HG03439 (cell line): ENCODE results near the gene WNT16.
"Not testable (repeated sequence)": the region's sequence is repeated elsewhere in the genome, so short reads cannot be mapped to it uniquely, and the experiment has no call there.

ENCODE experiments used
- ATAC-seq: cut with Tn5 transposase; IDR thresholded peaks from one replicate; pipeline ENCODE4 v1.9.1; 2021; ENCODE audit warnings: mild to moderate bottlenecking, moderate library complexity; ENCODE audit not compliant: unreplicated experiment

Gene WNT16, protein sequence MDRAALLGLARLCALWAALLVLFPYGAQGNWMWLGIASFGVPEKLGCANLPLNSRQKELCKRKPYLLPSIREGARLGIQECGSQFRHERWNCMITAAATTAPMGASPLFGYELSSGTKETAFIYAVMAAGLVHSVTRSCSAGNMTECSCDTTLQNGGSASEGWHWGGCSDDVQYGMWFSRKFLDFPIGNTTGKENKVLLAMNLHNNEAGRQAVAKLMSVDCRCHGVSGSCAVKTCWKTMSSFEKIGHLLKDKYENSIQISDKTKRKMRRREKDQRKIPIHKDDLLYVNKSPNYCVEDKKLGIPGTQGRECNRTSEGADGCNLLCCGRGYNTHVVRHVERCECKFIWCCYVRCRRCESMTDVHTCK

DNA sequence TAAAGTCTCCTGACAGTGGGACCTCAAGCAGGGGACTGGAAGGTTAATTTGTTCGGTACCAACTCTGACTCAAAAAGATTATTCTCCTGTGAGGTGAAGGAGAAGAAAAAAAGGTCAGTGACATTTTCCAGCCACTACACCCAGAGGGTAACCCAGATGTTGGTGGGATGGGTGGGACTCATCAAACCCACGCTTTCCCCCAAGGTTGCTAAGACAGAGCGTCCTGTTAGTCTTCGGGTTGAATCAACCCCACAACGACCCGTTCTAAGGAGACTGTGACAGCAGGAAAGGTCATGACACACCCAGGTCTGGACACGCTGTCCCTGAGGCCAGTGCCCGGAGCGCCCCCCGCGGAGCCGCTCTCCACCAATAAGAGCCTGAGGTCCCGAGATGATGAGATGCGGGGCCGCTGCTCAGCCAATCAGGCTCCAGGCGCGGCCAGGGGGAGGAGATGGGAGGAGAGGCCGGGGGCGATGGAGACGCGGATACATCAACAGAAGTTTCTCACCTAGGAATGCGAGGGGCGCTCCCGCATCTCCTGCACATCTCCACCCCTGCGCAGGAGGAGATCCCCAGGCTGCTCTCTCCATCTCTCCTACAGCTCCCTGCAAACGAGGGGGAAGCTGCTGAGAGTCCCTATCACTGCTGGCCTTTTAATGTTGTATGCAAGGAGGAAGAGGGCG lies at the start of gene WNT16:
Gene WNT16, plus strand, starts transcription at position 493 of the 683 bp plus-strand sequence. CDS start 293 bp downstream, outside the sequence.
- no peak for ATAC-seq

DNA sequence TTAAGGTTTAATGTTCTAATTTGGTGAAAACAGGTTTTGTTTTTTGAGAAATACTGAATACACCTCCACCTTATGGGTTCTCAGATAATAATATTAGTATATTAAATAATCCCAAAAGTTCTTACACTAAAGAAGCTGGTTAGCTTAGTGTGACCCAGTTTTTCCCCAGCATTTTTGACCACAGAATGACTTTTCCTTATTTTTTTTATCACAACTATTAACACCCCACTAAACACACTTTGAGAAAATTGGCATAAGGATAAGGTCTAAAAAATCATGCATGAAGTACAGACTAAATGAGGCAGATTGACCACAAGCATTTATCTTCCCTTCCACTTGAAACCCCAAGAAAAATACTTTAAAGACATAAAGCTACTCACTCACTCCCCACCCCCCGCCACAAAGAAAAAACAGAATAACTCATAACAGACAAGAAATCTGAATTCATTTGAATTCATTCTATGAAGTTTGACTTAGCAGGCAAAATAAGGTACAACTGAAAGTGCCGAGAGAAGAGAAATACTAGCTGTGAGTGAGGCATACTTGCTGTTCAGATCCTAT lies 49.7 kb upstream of the WNT16 start:
- no peak for ATAC-seq

DNA sequence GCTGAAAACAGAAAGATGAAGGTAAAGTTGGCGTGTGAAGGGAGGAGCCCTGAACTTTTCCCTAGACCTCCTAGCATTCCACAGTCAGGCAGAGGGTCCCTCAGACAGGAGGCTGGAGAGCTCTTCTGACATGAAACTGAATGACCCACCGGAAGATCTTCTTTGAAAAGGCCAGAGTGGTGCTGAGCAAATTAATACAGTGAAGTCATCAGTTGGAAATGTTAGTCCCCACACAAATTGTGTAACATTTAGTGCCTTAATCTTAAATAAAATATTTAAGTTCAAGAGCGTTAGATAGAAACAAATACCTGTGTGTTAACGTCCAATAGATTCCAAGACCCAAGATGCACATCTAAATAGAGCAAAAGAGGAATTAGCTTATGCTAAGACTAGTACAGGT lies 49.0 kb upstream of the WNT16 start:
- ATAC-seq, result no peak

DNA sequence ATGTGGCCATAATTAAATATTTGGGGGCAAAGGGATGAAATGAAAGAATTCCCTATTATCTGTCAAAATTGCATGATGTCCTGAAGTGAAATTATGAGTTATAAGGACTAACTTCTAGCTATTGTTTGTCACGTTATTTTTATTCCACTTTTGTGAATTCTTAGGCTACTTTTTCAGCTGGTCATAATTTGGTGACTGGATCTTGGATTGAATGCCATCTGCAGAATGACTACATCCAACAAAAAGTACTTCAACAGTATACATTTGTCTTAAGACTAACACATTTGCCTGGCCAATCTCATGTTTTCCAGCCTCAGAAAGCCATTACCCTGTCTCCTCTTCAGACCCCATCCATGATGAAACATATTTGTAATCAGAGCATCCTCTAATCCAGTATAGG lies 48.1 kb upstream of the WNT16 start:
- no peak for ATAC-seq

DNA sequence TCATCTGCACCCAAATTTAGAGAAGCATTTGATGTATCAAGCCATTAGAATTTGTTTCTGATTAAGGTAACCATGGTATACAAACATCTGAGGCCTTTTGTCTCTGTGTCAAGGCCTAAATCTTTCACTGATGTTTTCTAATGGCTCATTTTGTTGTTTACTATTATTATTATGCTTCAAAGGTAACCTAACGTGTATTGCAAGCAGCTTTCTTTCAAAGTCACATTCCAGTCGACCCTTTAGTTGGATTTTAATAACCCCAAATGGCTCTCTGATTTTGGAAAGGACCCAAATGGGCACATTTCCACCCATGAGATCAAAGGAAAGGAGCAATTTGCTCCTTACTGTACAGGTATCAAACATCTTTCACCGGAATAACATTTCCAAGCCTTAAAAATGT lies 46.7 kb upstream of the WNT16 start:
- ATAC-seq, result no peak

DNA sequence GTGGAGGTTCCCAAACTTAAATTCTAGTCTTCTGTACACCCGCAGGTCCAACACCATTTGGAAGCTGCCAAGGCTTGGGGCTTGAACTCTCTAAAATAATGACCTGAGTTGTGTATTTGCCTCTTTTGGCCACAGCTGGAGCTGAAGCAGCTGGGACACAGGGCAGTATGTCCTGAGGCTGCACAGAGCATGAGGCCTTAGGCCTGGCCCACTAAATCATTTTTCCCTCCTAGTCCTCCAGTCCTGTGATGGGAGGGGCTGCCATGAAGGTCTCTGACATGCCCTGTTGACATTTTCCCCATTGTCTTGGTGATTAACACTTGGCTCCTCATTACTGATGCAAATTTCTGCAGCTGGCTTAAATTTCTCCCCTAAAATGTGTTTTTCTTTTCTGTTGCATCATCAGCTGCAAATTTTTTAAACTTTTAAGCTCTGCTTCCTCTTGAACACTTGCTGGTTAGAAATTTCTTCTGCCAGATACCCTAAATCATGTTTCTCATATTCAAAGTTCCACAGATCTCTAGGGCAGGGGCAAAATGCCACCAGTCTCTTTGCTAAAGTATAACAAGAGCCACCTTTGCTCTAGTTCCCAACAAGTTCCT lies 43.6 kb upstream of the WNT16 start:
- no peak for ATAC-seq

DNA sequence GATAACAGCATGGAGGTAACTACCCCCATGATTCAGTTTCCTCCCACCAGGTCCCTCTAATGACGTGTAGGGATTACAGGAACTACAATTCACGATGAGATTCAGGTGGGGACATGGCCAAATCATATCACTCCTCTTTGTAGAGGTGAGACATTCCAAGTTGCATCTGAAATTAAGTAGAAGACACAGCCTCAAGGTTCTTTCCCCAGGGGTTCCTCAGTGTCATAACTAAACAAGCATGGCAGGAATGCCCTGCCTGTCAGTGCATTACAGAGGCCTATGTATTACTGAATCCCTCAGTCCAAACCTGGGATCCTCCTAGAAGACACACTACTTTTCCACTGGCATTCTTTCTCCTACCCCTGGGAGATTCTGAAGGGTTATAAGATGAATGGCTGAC lies 42.6 kb upstream of the WNT16 start:
- no peak for ATAC-seq

DNA sequence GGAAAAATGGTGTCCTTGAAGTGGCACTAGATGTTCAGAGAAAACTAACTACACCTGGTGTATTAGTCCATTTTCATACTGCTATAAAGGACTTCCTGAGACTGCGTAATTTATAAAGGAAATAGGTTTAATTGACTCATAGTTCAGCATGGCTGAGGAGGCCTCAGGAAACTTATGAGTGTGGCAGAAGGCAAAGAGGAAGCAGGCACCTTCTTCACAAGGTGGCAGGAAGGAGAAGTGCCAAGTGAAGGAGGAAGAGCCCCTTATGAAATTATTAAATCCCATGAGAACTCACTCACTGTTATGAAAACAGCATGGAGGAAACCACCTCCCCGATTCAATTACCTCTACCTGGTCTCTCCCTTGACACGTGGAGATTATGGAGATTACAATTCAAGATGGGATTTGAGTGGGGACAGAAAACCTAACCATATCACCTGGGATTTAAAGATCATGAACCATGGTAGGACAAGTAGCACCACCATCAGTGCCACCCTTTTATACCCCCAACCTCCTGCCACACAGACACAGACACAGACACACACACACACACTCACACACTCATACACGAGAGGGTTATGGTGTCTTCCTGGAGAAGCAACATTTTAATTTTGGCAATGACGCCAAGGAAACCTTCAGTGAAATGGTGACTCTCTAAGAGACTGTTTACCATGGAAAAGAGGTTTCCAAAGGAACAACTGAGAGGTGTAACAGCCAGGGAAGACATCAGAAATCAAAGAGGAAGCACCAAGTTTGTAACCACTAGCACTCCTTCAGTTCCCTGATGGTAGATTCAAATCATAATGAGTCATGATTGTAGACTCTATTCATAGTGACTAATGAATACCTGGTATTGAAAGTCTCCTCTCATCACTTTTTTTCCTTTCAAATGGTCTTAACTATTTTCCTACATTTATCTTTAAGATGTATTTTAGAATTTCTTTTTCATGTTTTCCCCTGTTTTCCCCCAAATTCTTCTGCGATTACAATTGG lies 41.8 kb upstream of the WNT16 start:
- ATAC-seq, result no peak

DNA sequence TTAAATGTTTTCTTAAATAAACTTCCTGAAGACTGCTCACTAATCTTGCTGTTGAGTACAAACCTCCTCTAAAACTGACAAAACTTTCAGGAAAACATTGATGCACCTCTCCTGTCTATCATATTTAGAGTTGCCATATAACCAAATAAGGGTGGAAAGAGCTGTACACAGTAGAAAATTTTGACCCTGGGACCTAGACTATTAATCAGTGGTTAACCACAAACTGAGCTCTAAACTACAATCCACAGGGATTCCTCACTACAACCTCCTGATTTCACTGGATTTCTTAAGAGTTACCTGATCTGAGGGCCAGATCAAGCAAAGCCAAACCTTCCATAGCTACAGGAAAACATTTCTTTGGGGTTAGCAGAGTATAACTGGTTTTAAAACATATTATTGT lies 39.9 kb upstream of the WNT16 start:
- no peak for ATAC-seq

DNA sequence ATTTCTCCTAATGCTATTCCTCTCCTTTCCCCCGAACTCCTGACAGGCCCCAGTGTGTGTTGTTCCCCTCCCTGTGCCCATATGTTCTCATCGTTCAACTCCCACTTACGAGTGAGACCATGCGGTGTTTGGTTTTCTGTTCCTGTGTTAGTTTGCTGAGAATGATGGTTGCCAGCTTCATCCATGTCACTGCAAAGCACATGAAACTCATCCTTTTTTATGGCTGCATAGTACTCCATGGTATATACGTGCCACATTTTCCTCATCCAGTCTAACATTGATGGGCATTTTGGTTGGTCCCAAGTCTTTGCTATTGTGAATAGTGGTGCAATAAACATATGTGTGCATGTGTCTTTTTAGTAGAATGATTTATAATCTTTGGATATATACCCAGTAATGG lies 38.9 kb upstream of the WNT16 start:
- ATAC-seq, result not testable (repeated sequence)

DNA sequence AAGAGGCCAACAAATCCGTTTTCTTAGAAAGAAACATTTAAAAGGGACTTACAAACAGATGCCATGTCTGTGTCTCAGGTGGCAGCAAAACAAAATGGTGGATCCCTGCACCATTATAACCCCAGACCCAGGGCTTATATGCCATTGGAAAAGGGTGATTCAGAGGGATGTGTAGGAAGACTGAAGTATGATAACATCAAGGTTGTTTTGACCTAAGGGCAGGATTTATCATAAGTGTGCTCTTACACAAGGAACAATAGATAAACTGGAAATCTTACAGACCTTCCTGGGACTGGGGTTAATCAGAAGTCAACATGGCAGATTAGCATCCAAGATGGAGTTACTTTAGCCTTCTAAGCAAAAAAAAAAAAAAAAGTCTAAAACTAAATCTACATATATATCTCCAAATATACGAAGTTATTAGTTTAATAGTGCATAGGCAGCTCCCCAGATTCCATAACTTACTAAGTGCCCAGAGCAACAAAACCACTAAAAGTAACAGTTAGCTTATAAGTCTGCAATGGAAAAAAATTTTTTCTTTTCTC lies 34.3 kb upstream of the WNT16 start:
- no peak for ATAC-seq

DNA sequence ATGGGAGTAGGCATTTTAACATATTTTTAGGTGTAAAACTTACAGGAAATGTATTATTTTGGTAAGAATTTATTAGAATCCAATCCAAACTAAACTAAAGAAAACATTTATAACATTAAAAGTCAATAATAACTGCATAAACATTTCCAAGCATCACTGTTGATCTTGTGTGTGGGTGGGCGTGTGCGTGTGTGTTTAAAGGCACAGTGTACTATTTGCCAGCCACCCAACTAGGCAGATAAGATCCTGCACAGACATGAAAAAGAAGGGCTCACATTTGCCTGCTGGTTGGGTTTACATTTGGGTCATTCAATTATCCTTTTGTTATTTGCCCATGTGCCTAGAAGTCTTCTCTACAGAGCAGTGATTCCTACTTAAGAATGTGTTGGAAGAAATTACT lies 31.0 kb upstream of the WNT16 start:
- no peak for ATAC-seq

DNA sequence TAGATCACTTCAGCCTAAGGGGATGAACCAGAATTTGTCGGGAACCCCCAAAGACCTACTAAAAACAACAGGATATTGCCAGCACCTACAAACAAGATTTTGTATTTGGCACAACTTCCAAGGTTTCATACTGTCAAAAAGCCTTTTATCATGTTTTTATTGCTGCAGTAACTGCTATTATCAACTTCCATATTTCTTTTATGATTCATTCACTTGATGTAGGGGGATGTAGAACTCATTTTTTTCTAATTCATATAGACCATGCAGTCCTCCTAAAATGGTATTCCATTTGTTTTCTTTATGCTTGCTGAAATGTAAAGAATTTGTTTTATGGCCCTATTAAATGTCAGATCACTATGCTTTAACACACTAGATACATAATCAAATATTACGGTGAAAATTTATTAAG lies 30.0 kb upstream of the WNT16 start:
- ATAC-seq, result no peak

DNA sequence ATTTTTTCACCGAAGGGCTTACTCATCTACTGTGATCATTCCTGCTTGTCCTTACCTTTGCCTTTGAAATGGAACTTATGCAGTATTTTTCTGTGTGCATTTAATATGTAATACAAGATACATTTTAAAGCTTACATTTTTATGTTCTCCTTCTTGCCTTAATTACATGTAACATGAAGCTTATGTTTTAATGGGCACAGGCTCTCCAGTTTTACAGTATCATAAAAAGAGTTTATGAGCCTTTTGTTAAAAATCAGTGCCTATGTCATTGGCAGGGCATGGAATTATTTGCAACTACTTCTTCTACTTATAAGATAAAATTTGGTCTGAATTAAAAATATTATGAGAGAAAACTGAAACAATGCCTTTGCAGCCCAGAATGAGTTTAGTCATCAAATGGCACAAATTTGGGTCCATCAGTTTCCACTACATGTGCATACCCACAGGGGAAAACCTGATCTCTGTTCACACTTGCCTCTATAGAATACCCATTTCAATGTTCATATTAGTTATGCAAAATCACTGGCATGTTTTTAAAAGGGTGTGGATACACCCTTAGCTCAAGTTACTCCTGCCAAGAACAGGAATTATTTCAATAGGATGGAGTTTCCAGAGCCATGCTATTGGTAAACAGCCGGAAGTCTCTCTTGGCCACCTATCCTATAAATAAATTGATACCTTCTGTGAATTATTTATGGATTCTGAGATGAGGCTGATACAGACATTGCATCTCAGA lies 27.9 kb upstream of the WNT16 start:
- no peak for ATAC-seq

DNA sequence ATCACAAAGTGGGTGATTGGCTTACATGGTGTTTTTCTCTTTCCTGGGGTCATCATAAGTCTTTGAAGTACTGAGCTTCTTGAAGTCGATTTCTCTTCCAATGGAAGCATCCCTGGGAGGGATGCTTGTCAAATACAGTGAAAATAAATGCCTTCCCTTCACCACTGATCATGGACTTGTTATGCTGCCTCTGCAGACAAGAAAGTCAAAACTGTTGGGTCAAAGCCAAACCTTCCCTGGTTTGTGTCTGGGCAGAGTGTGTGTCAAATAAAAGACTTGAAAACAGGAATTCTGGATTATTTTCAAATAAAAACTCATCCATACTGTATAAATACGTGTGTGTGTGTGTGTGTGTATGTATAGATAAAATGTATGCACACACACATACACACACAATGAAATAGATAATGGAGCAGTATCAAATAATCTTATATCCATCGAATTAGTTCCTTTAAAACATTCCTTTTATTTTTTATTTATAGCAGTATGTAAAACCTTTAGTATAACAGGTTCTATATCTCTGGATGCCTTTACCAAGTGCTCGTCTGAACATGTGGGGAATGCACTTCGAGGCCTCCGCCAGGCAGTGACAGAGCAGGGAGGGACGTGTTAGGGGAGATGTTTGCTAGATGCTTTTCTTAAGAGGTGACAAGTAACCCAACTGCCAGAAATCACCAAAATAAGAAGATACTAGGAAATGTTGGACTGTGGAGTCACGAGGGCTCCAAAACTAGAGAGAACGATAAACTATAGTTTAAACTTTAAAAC lies 27.2 kb upstream of the WNT16 start:
- no peak for ATAC-seq

DNA sequence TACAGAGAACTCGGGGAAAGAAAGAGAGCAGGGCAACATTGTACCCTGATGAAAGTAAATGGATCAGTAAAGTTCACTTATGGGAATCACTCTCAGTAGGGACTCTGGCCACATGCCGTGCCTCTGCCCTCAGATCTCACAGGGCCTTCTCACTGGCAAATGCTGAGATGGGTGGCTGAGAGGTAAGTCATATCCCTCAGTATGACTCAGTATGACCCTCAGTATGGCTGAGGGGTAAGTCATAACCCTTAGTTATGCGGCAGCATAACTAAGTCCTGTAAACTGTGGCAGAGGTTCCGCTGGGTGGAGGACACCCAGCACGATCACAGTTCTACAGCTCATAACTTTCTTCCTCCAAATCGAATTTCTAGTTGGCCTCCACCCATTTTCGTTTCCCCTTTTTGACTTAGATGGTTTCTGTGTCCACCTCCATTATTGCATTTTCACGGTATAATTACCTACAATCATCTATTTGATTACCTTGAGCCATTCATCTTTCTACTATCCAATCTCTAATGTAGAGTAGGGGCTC lies 26.5 kb upstream of the WNT16 start:
- ATAC-seq, result peak; percentile 90

DNA sequence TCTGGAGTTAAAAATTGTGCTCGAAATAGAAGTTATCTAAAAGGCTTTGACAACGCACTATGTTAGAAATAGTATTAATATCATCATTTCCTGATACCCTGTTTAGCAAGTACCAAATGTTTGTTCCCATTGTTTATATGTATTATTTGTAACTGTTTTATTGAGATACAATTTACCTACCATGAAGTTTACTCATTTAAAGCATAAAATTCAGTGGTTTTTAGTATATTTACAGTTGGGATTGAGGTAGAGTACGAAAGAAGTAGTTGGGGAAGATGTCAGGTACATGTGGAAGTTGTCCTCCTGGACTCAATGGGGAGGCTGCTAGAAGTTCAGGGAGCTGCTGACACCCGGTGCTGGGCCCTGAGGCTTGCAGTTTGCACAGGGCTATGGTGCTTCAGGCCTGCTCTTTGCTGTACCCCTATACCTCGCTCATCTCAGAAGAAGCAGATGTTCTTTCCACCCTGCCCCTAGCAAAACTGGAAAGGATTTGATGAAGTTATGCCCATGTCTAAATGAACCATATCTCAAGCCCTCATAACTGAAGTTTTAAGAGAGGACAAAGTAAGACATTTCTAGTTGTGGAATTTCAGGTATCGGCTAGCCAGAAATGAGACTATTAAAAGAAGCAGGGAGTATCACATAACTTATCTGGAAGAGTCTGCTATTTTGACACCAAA lies 25.2 kb upstream of the WNT16 start:
- no peak for ATAC-seq

DNA sequence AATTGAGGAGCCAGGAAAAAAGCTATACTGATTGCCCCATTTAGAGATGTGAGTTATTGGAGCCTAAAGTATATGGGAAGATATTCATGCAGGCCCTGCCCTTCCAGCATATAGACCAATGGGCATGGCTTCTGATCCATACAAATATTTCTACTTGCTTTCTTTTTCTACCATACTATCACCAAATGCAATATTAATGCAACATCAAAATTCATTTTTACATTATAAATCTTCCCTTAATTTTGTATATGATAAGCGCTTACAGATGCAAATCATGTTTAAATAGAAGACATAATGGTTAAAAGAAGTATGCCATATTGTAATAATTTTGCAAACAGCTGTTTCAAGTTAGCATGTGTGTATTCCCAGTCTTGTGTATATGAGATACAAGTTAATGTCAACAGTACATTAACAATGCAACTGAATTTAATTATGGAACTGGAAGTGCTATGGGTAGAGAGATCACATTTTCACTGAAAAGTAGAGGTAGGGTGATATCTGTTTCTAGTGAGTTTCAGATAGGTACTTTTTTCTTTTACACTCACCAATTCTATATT lies 24.6 kb upstream of the WNT16 start:
- ATAC-seq, result no peak
